ENCODE results near the gene DDR2.

The DDR2 gene

GRCh38 chr1:162672622-162673260 is 40.5 kb downstream of the DDR2 start:
- DNase-seq (ENCODE audit: low read depth in 3 of 3) = no peak

- DNase-seq (ENCODE audit: low read depth in 3 of 3) = no peak
Measured at GRCh38 chr1:162674034-162674608, 41.9 kb downstream of the DDR2 start.

GRCh38 chr1:162676087-162676486 is 43.8 kb downstream of the DDR2 start:
- DNase-seq (ENCODE audit: low read depth in 3 of 3) = no peak

GRCh38 chr1:162676750-162677149 is 44.5 kb downstream of the DDR2 start:
- DNase-seq (ENCODE audit: low read depth in 3 of 3) = no peak

GRCh38 chr1:162677607-162678371 is 45.5 kb downstream of the DDR2 start:
- DNase-seq (ENCODE audit: low read depth in 3 of 3) = no peak

GRCh38 chr1:162678439-162678838 is 46.2 kb downstream of the DDR2 start:
- DNase-seq (ENCODE audit: low read depth in 3 of 3) = no peak

- DNase-seq (ENCODE audit: low read depth in 3 of 3) = no peak
Measured at GRCh38 chr1:162679298-162679697, 47.0 kb downstream of the DDR2 start.

- DNase-seq (ENCODE audit: low read depth in 3 of 3) = no peak
Measured at GRCh38 chr1:162680419-162681121, 48.3 kb downstream of the DDR2 start.

- no peak for DNase-seq (ENCODE audit: low read depth in 3 of 3)
Measured at GRCh38 chr1:162681122-162681436, 48.8 kb downstream of the DDR2 start.

GRCh38 chr1:162682013-162682419 is 49.8 kb downstream of the DDR2 start:
- DNase-seq (ENCODE audit: low read depth in 3 of 3) = no peak

- no peak for DNase-seq (ENCODE audit: low read depth in 3 of 3)
Measured at GRCh38 chr1:162687870-162688269, 55.6 kb downstream of the DDR2 start.

GRCh38 chr1:162688521-162688920 is 56.3 kb downstream of the DDR2 start:
- DNase-seq (ENCODE audit: low read depth in 3 of 3) = no peak

GRCh38 chr1:162688931-162689330 is 56.7 kb downstream of the DDR2 start:
- DNase-seq (ENCODE audit: low read depth in 3 of 3) = no peak

GRCh38 chr1:162689745-162690671 is 57.7 kb downstream of the DDR2 start:
- no peak for DNase-seq (ENCODE audit: low read depth in 3 of 3)

- no peak for DNase-seq (ENCODE audit: low read depth in 3 of 3)
Measured at GRCh38 chr1:162690672-162691434, 58.6 kb downstream of the DDR2 start.

- DNase-seq (ENCODE audit: low read depth in 3 of 3) = no peak
Measured at GRCh38 chr1:162691999-162692575, 59.8 kb downstream of the DDR2 start.

GRCh38 chr1:162694911-162695310 is 62.6 kb downstream of the DDR2 start:
- DNase-seq (ENCODE audit: low read depth in 3 of 3) = no peak

GRCh38 chr1:162695687-162696086 is 63.4 kb downstream of the DDR2 start:
- DNase-seq (ENCODE audit: low read depth in 3 of 3) = no peak

GRCh38 chr1:162696286-162696862 is 64.1 kb downstream of the DDR2 start:
- DNase-seq (ENCODE audit: low read depth in 3 of 3) = no peak

Measured in stimulated activated CD4-positive, alpha-beta T cell treated with anti-CD3 and anti-CD28 coated beads, TNF-alpha, amount 100 ng/mL, for 4 hours (primary cell).